Kidney epithelial cell (primary cell): ENCODE measurements around the gene MPDZ. TPM values are rescaled to one million over a fixed set of nuclear protein-coding genes. Genes with fewer than 3 reads are reported as not detected.

Experiments
- DNase-seq: peaks from one replicate; pipeline ENCODE4 v3.0.0-alpha.2; 2010; ENCODE audit warnings: low read depth
- H3K27me3 ChIP-seq: 2 replicates; pipeline ENCODE4 v1.6.0; 2011; ENCODE audit warnings: low read length; ENCODE audit not compliant: control insufficient read depth, insufficient read depth
- H3K36me3 ChIP-seq: 2 replicates; pipeline ENCODE4 v1.5.1; 2011; ENCODE audit warnings: low read length; ENCODE audit not compliant: control insufficient read depth, insufficient read depth
- H3K4me3 ChIP-seq: 2 replicates; pipeline ENCODE4 v1.5.1; 2011; ENCODE audit warnings: low read depth, mild to moderate bottlenecking, control low read depth, low read length
- total RNA-seq: library from RNA; depleted of rRNA; stranded (reverse); fragments of >200 nt; gene quantifications from 2 replicates; pipeline ENCODE4 v1.2.3, GENCODE V29; 2015
- TF ChIP-seq, protein P1 (sequence below): IDR thresholded peaks from 2 replicates; pipeline ENCODE4 v1.5.1; 2011; ENCODE audit warnings: mild to moderate bottlenecking, moderate library complexity, low read length, control low read depth, inconsistent platforms; ENCODE audit not compliant: insufficient read depth, poor library complexity, severe bottlenecking

The MPDZ gene
- total RNA-seq, 1 donor from 2014 or later, result 17.3 TPM

DNA sequence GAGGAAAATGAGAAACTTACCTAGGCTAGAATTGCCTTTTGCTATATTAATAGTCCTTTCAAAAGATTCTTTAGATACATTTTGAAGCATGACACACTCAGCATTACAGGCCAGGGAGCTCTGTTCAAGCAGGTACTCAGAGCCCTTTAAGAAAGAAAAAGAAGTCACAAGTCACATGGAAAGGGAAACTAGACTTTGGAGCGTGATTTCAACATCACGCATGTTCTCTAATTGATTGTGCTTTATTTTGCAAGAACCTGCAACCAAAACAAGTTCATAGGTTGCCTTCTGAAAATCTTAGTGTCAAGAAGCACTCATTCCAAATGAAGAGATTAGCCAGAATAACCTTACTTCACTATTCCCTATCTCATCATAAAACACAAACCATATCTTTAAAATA lies 103.8 kb downstream of the MPDZ start:
- no peak for DNase-seq
- Histone ChIP-seq H3K4me3 (no peak overlapping the region), H3K36me3 (no peaks in the 10 kb centered on the region), H3K27me3 (no peaks in the 10 kb centered on the region)
- TF ChIP-seq, protein P1, sequence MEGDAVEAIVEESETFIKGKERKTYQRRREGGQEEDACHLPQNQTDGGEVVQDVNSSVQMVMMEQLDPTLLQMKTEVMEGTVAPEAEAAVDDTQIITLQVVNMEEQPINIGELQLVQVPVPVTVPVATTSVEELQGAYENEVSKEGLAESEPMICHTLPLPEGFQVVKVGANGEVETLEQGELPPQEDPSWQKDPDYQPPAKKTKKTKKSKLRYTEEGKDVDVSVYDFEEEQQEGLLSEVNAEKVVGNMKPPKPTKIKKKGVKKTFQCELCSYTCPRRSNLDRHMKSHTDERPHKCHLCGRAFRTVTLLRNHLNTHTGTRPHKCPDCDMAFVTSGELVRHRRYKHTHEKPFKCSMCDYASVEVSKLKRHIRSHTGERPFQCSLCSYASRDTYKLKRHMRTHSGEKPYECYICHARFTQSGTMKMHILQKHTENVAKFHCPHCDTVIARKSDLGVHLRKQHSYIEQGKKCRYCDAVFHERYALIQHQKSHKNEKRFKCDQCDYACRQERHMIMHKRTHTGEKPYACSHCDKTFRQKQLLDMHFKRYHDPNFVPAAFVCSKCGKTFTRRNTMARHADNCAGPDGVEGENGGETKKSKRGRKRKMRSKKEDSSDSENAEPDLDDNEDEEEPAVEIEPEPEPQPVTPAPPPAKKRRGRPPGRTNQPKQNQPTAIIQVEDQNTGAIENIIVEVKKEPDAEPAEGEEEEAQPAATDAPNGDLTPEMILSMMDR, result no peak

DNA sequence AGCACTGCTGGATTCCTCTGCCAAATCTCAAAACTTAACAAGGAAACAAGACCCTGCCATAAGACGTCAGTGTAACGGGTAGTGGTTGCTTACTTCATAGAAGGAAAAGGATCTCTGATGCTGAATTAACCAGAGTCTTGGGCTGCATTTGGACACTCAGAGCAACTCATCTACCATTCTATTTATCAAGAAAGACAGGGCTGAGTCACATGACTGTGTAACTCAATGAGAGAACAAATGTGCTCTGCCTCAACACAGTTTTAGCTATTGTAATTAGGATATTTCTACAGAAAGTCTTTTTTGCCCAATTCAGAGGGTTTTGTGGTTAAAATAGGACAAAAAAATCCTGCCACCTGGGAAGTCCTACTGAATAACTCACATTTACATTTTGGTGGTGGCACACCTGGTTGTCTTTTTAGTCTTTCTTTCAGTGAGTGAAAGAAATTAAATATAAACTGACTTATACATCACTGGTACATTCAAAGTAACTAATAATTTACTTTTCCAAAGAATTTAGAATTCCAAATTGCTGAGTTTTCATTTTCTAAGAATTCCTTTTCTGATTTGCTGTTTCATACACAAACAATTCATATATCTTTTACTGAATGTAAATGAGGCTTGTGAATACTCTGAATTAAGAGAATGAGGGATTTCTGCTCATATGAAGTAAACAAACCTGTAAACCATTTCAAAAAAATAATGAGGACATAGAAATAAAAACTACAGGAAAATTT lies 104.4 kb downstream of the MPDZ start:
- H3K36me3 ChIP-seq, result no peaks in the 10 kb centered on the region
- TF ChIP-seq, protein P1, result no peak
- H3K27me3 ChIP-seq, result no peaks in the 10 kb centered on the region
- no peak for DNase-seq
- H3K4me3 ChIP-seq, result no peak overlapping the region

DNA sequence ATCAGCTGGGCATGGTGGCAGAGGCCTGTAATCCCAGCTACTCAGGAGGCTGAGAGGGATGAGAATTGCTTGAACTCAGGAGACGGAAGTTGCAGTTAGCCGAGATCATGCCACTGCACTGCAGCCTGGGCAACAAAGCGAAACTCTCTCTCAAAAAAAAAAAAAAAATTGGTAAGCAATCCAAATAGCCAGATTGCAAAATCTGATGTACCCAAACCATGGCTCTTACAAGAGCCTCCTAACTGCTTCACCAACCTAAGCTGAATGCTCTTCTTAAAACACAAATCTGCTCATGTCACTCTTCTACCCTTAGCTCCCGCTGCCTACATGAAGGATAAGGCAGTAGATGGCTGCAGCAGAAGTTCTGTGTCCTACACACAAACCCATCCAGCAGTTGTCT lies 105.9 kb downstream of the MPDZ start:
- H3K36me3 ChIP-seq, result no peaks in the 10 kb centered on the region
- no peak for DNase-seq
- H3K27me3 ChIP-seq, result no peaks in the 10 kb centered on the region
- TF ChIP-seq, protein P1, result no peak
- H3K4me3 ChIP-seq, result no peak overlapping the region

DNA sequence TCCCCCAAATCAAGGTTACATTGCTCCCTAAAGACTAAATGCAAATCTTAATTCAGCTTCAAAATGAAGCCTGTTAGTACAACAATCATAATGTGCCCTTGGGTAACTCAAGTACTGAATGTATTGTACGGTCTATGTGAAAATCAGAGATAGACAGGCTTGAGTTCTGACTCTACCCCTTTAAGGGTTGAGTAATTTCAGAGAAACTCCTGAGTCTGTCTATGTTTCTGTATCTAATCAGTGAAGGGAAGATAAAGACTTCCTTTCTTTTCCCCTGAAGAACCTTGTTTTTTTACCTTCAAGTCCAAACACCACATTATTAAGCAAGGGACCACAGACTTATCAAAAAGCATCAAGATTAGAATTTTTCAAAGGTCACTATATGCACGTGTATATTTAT lies 108.2 kb downstream of the MPDZ start:
- TF ChIP-seq, protein P1, result no peak
- no peak for DNase-seq
- Histone ChIP-seq H3K36me3 (no peaks in the 10 kb centered on the region), H3K4me3 (no peak overlapping the region), H3K27me3 (no peaks in the 10 kb centered on the region)

DNA sequence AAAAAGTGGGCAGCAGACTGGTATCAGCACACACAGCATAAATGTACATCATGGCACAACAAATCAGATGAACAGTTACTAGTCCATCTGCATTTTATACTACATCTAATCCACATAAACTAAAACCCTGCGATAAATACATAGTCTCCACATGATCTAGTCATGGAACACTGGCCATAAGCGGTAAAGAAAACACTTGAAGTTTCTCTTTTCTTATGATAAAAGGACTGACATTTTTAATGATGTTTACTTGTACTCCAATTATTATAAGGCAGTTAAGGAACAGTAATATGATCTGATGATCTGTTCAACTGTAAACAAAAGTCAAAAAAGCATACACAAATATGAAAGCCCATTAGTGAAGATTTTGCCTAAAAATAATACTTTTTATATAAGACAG lies 112.5 kb downstream of the MPDZ start:
- H3K27me3 ChIP-seq, result no peaks in the 10 kb centered on the region
- H3K36me3 ChIP-seq, result no peaks in the 10 kb centered on the region
- no peak overlapping the region for H3K4me3 ChIP-seq
- no peak for DNase-seq
- TF ChIP-seq, protein P1, result no peak

DNA sequence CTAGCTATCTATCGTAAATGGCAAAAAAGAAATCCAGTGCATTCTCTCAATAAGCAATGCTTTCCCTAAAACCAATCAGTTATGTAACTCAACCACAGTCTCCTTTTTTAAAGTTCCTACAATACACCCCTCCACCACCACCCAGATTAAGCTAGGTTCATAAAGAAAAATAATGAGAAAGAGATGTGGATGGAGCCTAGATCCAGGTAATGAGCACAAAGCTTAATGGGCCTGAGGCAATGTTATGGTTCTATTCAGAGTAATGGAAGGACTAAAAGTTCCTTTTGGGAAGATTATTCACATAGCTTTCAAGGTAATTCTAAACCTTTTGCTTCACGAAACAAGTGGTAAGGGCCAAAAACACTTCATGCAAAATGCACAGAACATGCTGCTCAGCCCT lies 113.5 kb downstream of the MPDZ start:
- Histone ChIP-seq H3K27me3 (no peaks in the 10 kb centered on the region), H3K36me3 (no peaks in the 10 kb centered on the region), H3K4me3 (no peak overlapping the region)
- TF ChIP-seq, protein P1, result no peak
- DNase-seq, result no peak
